Keratinocyte (primary cell): ENCODE data around the gene SMIM33. TPM values are rescaled to one million over a fixed set of nuclear protein-coding genes. Genes with fewer than 3 reads are reported as not detected.
A peak's percentile ranks its signal among the peaks of the same experiment; 100 is the strongest.

Experiments
- DNase-seq: peaks from one replicate; pipeline ENCODE4 v3.0.0-alpha.2; 2011; ENCODE audit warnings: low read depth, missing footprints, low spot score
- FAIRE-seq: peaks from 2 replicates; lab custom pipeline; 2011; peaks lifted over from hg19 to GRCh38; lab: Jason Lieb, UNC
- H2AFZ ChIP-seq: 2 replicates; pipeline ENCODE4 v1.6.0; 2012; ENCODE audit warnings: low read length, control low read depth, inconsistent platforms; ENCODE audit not compliant: control insufficient read depth
- H3K27ac ChIP-seq: 2 replicates; pipeline ENCODE4 v1.5.1; 2011; ENCODE audit warnings: low read length; ENCODE audit not compliant: control insufficient read depth, insufficient read depth
- H3K27me3 ChIP-seq: 3 replicates; pipeline ENCODE4 v1.6.0; 2011; ENCODE audit warnings: low read length; ENCODE audit not compliant: control insufficient read depth, insufficient read depth; ENCODE audit errors: extremely low read depth
- H3K36me3 ChIP-seq, 2 experiments: 2 replicates in 1 of 2; 3 replicates in 1 of 2; pipeline ENCODE4 v1.5.1; 2011; ENCODE audit warnings: low read length in 2 of 2, mild to moderate bottlenecking in 1 of 2; ENCODE audit not compliant: control insufficient read depth in 2 of 2, insufficient read depth in 2 of 2; ENCODE audit errors: extremely low read depth in 1 of 2
- H3K4me1 ChIP-seq: 3 replicates; pipeline ENCODE4 v1.5.1; 2011; ENCODE audit warnings: low read length; ENCODE audit not compliant: control insufficient read depth, insufficient read depth; ENCODE audit errors: extremely low read depth
- H3K4me2 ChIP-seq: 3 replicates; pipeline ENCODE4 v1.6.0; 2011; ENCODE audit warnings: low read depth, low read length; ENCODE audit not compliant: control insufficient read depth, insufficient read depth; ENCODE audit errors: extremely low read depth
- H3K4me3 ChIP-seq, 3 experiments: fragments of 200-600 bp in 1 of 3; sonication (generic) in 1 of 3; 2 replicates in 2 of 3; 3 replicates in 1 of 3; pipeline ENCODE4 v1.5.1; 2011 to 2016; ENCODE audit warnings: low read length in 3 of 3, mild to moderate bottlenecking in 3 of 3, control low read depth in 2 of 3, inconsistent platforms in 1 of 3, low read depth in 1 of 3, mixed read lengths in 1 of 3, mixed run types in 1 of 3, moderate library complexity in 1 of 3; ENCODE audit not compliant: control insufficient read depth in 2 of 3, insufficient read depth in 2 of 3; ENCODE audit errors: extremely low read depth in 1 of 3
- H3K79me2 ChIP-seq: 2 replicates; pipeline ENCODE4 v1.6.0; 2012; ENCODE audit warnings: low read length; ENCODE audit not compliant: control insufficient read depth, insufficient read depth
- H3K9ac ChIP-seq: 3 replicates; pipeline ENCODE4 v1.6.0; 2011; ENCODE audit warnings: low read length; ENCODE audit not compliant: control insufficient read depth, insufficient read depth; ENCODE audit errors: extremely low read depth
- H3K9me1 ChIP-seq: 3 replicates; pipeline ENCODE4 v1.6.0; 2011; ENCODE audit warnings: low read length; ENCODE audit not compliant: control insufficient read depth, insufficient read depth; ENCODE audit errors: extremely low read depth
- H3K9me3 ChIP-seq: 2 replicates; pipeline ENCODE4 v1.5.1; 2012; ENCODE audit warnings: low read depth, low read length; ENCODE audit not compliant: control insufficient read depth
- H4K20me1 ChIP-seq: 3 replicates; pipeline ENCODE4 v1.6.0; 2011; ENCODE audit warnings: low read length; ENCODE audit not compliant: control insufficient read depth, insufficient read depth; ENCODE audit errors: extremely low read depth
- CTCF ChIP-seq, 3 experiments: IDR thresholded peaks in 1 of 3; conservative IDR thresholded peaks in 1 of 3; optimal IDR thresholded peaks in 1 of 3; 2 replicates in 2 of 3; 3 replicates in 1 of 3; pipeline versions ENCODE3 to v1.5.1; 2011; ENCODE audit warnings: low read length in 3 of 3, mild to moderate bottlenecking in 3 of 3, moderate library complexity in 2 of 3, control low read depth in 1 of 3, inconsistent platforms in 1 of 3; ENCODE audit not compliant: insufficient read depth in 2 of 3; ENCODE audit errors: extremely low read depth in 1 of 3
- EZH2 ChIP-seq: IDR thresholded peaks from one replicate; pipeline ENCODE4 v1.6.1; 2012; ENCODE audit warnings: inconsistent platforms, mild to moderate bottlenecking, low read length, moderate library complexity
- dilution Hi-C: fragments of 300-500 bp; cut with MboI; formaldehyde crosslinking; loops from one replicate; pipeline ENCODE4 v1.7.0; 2020; ENCODE audit warnings: low sequenced_read_pairs; ENCODE audit not compliant: extremely low pct_ligation_motif_present
- polyA plus RNA-seq, 5 experiments: library from polyadenylated mRNA; depleted of rRNA in 3 of 5; stranded (reverse) in 3 of 5; stranded (forward) in 1 of 5; unstranded in 1 of 5; fragments of >200 nt; gene quantifications; 1 replicate in 1 of 5; 2 replicates in 3 of 5; 3 replicates in 1 of 5; pipeline versions ENCODE4 v1.2.1 to v1.2.3, GENCODE V29; 2011 to 2012; ENCODE audit warnings: missing spikeins in 2 of 5, low read depth in 1 of 5, low replicate concordance in 1 of 5

The SMIM33 gene
- polyA plus RNA-seq, 1 donor (not counting 4 experiments of a cell fraction or from before 2014, with no cell fraction given), result not detected

GRCh38 chr5:139443831-139444453, 26.9 kb upstream of the SMIM33 start:
- TF ChIP-seq CTCF (optimal IDR thresholded peaks at IDR 0.05 in 1 of 3, IDR thresholded peaks at IDR 0.05 in 1 of 3, conservative IDR thresholded peaks at IDR 0.05 in 1 of 3; ENCODE audit: extremely low read depth in 1 of 3, insufficient read depth in 2 of 3, low read length in 3 of 3), result no peak
- no peak for TF ChIP-seq EZH2
- Histone ChIP-seq H3K9ac (no peak overlapping the region), H3K4me2 (peak overlapping the region; percentile 44), H3K4me3 (no peak overlapping the region), H3K36me3 (no peaks in the 10 kb centered on the region), H2AFZ (no peak overlapping the region), H3K79me2 (no peaks in the 10 kb centered on the region), H3K9me1 (no peaks in the 10 kb centered on the region), H3K27me3 (no peaks in the 10 kb centered on the region), H3K27ac (no peak overlapping the region), H3K4me1 (peaks cover 44% of the 10 kb centered on the region), H3K9me3 (no peaks in the 10 kb centered on the region), H4K20me1 (no peaks in the 10 kb centered on the region)
- no peak for DNase-seq
- dilution Hi-C loops, result no loop called here
- peak; percentile 68 for FAIRE-seq

GRCh38 chr5:139445325-139446170, 25.3 kb upstream of the SMIM33 start:
- H3K27ac ChIP-seq, result peak overlapping the region; percentile 68

More at GRCh38 chr5:139445325-139446170, 25.3 kb upstream of the SMIM33 start:
- no peaks in the 10 kb centered on the region for H3K9me3 ChIP-seq
- H3K4me3 ChIP-seq, result no peak overlapping the region
- peak overlapping the region; percentile 20 for H2AFZ ChIP-seq
- dilution Hi-C loops, result no loop called here
- H3K9me1 ChIP-seq, result no peaks in the 10 kb centered on the region
- TF ChIP-seq EZH2, result no peak
- no peak for TF ChIP-seq CTCF (optimal IDR thresholded peaks at IDR 0.05 in 1 of 3, IDR thresholded peaks at IDR 0.05 in 1 of 3, conservative IDR thresholded peaks at IDR 0.05 in 1 of 3; ENCODE audit: extremely low read depth in 1 of 3, insufficient read depth in 2 of 3, low read length in 3 of 3)
- H3K4me1 ChIP-seq, result peaks cover 41% of the 10 kb centered on the region
- no peaks in the 10 kb centered on the region for H3K27me3 ChIP-seq
- H3K4me2 ChIP-seq, result peak overlapping the region; percentile 23
- DNase-seq, result peak; percentile 75
- FAIRE-seq, result peak; percentile 89
- no peaks in the 10 kb centered on the region for H4K20me1 ChIP-seq
- no peaks in the 10 kb centered on the region for H3K36me3 ChIP-seq
- peak overlapping the region; percentile 9 for H3K9ac ChIP-seq
- H3K79me2 ChIP-seq, result no peaks in the 10 kb centered on the region
